Measurements from ENCODE around the gene MOV10L1. TPM values are rescaled to one million over a fixed set of nuclear protein-coding genes. Genes with fewer than 3 reads are reported as not detected.

Gene MOV10L1
- total RNA-seq, result 0.87 TPM
- long read RNA-seq, result 0 reads

GRCh38 chr22:50089682-50090411 lies at the start of gene MOV10L1:
Gene MOV10L1 (plus strand): TSS chr22:50090006. CDS start chr22:50090089, 83 bp downstream.
- no peak for DNase-seq (ENCODE audit: low spot score)

DNA sequence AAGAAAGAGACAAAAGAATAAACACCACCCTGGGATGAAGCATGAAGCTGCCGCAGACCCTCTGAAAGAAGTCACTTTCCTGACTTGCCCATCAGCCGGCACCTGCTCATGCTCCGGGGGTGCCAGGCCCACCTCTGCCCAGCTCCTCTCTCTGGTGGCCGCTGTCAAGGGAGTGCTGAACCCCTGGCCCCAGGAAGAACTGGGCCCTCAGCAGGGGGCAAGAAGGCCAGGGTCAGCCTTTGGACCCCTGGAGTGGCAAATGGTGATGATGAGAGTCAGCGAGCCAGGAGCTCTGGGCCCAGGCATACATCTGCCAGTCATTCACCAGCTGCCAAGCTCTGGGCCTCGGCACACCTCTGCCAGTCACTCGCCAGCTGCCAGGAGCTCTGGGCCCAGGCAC lies 49.1 kb upstream of the MOV10L1 start:
- no peak for DNase-seq (ENCODE audit: low spot score)

- DNase-seq (ENCODE audit: low spot score), result no peak
These were observed 48.3 kb upstream of the MOV10L1 start for GRCh38 chr22:50041361-50042065.

GRCh38 chr22:50044485-50045118 lies 45.2 kb upstream of the MOV10L1 start:
- no peak for DNase-seq (ENCODE audit: low spot score)

DNA sequence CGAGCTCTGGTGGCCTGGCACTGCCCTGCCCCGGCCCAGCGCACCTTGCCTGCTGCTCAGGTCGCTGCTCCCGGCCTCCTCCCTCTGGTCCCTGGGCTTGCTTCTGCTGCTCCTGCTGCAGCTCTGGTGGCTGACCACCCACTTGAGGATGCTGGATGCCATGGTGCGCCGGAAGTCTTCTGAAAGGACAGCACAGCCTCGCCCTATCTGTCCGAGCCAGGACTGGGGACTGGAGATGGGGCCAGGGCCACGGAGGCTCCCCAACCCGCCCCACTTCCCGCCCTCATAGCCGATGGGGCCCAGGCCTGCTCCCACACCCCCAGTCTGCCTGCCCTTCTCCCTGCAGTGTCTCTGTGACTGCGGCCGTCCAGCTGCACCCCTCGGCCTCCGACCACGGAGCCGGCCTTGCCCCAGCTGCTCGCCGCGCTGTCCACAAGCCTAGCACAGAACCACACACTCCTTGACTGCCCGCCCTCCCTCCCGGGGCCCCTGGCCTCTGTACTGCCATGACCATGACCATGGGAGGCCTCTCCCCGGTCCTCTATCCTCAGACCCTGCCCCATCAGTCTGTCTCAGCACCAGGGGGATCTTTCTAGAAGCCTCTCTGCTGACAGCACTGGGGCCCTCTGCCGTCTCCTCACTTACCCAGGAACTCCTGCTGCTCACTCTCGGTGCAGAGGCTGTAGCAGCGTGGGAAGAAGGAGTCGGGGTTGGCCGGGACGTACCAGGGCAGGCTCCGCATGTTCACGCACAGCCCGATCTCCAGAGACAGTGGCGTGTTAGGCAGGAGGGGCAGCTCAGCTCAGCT lies 44.4 kb upstream of the MOV10L1 start:
- DNase-seq (ENCODE audit: low spot score), result peak; percentile 82

DNA sequence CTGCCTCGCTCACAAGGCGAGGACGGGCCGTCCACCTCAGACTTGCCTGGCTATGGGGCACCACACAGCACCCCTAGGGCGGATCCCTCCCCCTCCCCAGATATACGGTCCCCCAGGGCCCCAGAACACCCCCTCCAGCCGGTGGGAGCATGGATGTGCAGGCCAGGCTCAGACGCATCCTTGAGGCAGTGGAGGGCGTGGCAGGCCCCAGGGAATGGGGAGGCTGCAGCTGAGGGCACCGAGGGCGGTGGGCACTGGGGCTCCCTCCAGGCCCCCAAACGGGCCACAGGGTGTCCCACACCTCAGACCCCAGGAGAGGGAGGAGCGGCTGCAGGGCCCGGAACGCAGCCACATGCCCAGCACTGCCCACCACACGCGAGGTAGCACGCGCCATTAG lies 43.8 kb upstream of the MOV10L1 start:
- DNase-seq (ENCODE audit: low spot score), result no peak

DNA sequence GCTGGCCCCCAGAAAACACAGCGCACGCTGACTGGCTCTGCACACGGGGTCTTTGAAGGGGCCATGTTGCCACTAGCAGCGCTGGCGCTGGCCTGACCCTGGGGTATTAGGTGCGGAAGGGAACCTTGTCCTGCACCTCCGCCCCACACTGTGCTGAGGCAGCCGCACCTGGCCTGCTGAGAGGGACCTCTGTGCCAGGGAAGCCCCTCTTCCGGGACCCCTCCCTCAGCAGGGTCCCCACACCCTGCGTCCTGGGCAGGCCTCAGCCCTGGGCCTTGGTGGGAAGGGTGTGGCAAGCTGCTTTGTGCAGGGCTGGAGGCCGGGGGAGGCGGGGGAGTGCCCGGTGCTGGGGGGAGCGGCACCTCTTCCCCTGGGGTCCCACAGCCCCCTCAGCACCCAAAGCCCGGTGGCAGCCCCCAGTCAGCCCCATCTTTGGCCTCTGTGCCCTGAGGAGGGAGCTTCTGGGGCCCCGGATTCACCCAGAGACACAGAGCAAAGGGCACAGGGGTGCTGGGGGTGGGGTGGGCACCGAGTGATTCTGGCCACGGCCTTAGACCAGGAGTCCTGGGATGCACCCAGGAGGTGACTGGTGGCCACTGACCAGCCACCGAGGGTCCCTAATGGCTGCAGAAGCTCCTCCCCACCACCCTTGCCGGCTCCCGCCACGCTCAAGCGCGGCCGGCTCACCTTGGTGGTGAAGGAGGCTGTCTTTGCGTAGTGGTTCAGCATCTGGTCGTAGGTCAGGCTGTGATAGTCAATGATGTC lies 43.1 kb upstream of the MOV10L1 start:
- DNase-seq (ENCODE audit: low spot score), result no peak

GRCh38 chr22:50047346-50047745 lies 42.5 kb upstream of the MOV10L1 start:
- no peak for DNase-seq (ENCODE audit: low spot score)

GRCh38 chr22:50048061-50048765 lies 41.6 kb upstream of the MOV10L1 start:
- no peak for DNase-seq (ENCODE audit: low spot score)

DNA sequence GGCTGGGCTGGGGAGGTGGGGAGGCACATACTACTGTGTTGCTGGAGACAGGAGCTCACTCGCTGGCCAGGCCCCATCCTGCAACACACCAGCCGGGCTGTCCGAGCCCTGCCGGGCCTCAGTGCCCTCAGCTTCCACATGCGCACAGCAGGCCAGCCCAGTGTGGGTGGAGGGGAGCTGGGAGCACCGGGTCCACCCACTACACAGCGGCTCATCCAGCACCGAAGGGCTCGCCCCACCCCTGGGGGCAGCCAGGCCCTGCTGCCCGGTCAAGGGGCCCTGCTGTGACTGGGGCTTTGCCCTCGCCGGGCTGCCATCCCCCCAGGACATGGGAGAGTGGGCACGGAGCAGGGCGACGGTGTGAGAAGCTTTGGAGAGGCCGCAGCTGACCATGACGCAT lies 41.0 kb upstream of the MOV10L1 start:
- no peak for DNase-seq (ENCODE audit: low spot score)

GRCh38 chr22:50049299-50050195 lies 40.3 kb upstream of the MOV10L1 start:
- DNase-seq (ENCODE audit: low spot score), result no peak

- no peak for DNase-seq (ENCODE audit: low spot score)
These were observed 37.9 kb upstream of the MOV10L1 start for GRCh38 chr22:50051930-50052329.

GRCh38 chr22:50053861-50054260 lies 35.9 kb upstream of the MOV10L1 start:
- DNase-seq (ENCODE audit: low spot score), result no peak

GRCh38 chr22:50056214-50056972 lies 33.4 kb upstream of the MOV10L1 start:
- no peak for DNase-seq (ENCODE audit: low spot score)

GRCh38 chr22:50057278-50058060 lies 32.3 kb upstream of the MOV10L1 start:
- no peak for DNase-seq (ENCODE audit: low spot score)

GRCh38 chr22:50058061-50058905 lies 31.5 kb upstream of the MOV10L1 start, which contains the start of gene TTLL8:
Gene TTLL8 (minus strand): TSS chr22:50058298.
- DNase-seq (ENCODE audit: low spot score), result no peak

Measured in mesenteric fat pad (tissue), 1 donor.